ENCODE measurements around the gene MTHFR. TPM values are rescaled to one million over a fixed set of nuclear protein-coding genes. Genes with fewer than 3 reads are reported as not detected.

Gene MTHFR
- polyA plus RNA-seq, 1 experiment = 8.8 TPM

DNA sequence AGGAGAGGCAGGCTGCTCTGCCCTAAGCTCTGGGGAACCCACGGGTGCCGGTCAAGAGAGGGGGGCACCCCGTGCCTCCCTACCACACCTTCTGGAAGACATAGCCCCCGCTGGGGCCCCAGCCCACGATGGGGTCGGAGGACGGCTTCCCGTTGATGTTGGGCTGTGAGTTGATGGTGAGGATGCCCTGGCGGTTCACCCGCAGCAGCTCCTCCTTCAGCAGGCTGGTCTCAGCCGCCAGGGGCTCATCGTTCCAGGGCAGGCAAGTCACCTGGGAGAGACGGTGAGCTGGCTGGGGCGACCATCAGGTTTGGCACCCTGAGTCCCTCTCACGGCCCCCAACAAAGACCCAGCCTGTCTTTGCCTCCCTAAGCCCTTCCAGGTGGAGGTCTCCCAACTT is 11.9 kb downstream of the MTHFR start:
- Histone ChIP-seq H3K4me3 (ENCODE audit: low read depth, low read length) (no peak overlapping the region), H3K27ac (ENCODE audit: low read depth, low read length) (no peak overlapping the region), H3K27me3 (ENCODE audit: control insufficient read depth, insufficient read depth, low read length) (no peaks in the 10 kb centered on the region), H3K9me3 (ENCODE audit: control insufficient read depth, insufficient read depth, low read length) (no peaks in the 10 kb centered on the region)
- ChIA-PET POLR2A (interaction anchor here (2.7 kb wide), 1 partner anchor 10 kb away, joined by 7 read pairs; no protein-coding TSS in a partner anchor), CTCF (interaction anchor here (1.3 kb wide), 1 partner anchor 9 kb away, joined by 5 read pairs; no protein-coding TSS in a partner anchor)
- DNase-seq (ENCODE audit: low read depth, low spot score) = no peak
- TF ChIP-seq, protein P1, sequence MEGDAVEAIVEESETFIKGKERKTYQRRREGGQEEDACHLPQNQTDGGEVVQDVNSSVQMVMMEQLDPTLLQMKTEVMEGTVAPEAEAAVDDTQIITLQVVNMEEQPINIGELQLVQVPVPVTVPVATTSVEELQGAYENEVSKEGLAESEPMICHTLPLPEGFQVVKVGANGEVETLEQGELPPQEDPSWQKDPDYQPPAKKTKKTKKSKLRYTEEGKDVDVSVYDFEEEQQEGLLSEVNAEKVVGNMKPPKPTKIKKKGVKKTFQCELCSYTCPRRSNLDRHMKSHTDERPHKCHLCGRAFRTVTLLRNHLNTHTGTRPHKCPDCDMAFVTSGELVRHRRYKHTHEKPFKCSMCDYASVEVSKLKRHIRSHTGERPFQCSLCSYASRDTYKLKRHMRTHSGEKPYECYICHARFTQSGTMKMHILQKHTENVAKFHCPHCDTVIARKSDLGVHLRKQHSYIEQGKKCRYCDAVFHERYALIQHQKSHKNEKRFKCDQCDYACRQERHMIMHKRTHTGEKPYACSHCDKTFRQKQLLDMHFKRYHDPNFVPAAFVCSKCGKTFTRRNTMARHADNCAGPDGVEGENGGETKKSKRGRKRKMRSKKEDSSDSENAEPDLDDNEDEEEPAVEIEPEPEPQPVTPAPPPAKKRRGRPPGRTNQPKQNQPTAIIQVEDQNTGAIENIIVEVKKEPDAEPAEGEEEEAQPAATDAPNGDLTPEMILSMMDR (IDR thresholded peaks at IDR 0.05; ENCODE audit: low read depth, low read length) = no peak

DNA sequence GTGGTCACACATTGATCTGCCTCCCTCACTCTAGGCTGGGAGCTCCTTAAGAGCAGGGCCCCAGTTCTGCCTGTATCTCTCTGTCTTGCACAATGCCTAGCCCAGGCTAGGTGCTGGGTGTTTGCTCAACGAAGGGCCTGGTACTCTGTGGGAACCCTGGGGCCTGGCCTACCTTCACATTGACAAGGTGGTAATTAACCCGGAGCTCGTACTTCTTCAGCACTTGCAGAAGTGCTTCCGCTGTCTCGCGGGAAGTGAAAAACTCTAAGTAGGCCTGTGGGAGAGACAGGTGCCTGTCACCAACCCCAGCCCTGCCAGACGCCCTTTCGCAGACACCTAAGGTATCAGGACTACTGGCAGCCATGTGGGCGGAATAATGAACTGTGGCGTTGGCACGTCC is 13.7 kb downstream of the MTHFR start:
- TF ChIP-seq, protein P1 (IDR thresholded peaks at IDR 0.05; ENCODE audit: low read depth, low read length) = no peak
- Histone ChIP-seq H3K4me3 (ENCODE audit: low read depth, low read length) (no peak overlapping the region), H3K27me3 (ENCODE audit: control insufficient read depth, insufficient read depth, low read length) (no peaks in the 10 kb centered on the region), H3K27ac (ENCODE audit: low read depth, low read length) (no peak overlapping the region), H3K9me3 (ENCODE audit: control insufficient read depth, insufficient read depth, low read length) (no peaks in the 10 kb centered on the region; the same call in 1 of the 2 replicates)
- CTCF ChIA-PET = no interaction called here
- POLR2A ChIA-PET = interaction anchor here (2.7 kb wide), 1 partner anchor 12 kb away, joined by 7 read pairs; no protein-coding TSS in a partner anchor
- DNase-seq (ENCODE audit: low read depth, low spot score) = no peak

DNA sequence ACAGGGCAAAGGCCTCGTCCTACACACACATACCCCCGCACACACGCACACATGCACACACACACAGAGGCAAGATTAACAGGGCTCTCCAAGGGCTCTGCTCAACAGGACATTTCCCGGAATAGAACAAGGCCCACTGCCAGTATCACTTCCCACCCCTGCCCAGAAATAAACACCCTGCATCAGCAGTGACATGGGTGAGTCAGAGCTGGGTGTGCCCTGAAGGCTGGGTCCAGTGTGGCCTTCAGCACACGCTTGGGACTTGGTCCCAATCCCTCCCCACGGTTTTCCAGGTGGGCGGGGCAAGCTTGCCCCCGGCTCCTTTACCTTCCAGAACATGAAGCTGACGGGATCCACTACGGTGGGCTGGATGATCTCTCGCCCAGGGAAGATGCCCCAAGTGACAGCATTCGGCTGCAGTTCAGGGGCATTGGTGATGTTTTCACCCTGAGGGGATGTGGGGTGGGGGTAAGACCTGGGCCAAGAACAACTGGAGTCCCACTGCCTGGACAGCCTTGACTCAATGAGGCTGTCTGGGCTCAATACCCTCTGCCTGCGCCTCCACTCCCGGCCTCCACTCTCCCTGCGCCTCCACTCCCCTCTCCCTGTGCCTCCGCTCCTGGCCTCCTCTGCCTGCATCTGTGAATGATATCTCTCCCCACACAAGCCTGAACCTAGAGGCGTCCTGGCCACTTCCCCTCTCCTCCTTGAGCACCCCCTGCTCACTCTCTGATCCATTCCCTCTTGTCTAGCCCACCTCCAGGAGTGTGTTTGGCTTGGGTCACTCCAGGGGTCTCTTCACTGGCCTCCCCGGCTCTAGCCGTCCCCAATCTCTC is 14.7 kb downstream of the MTHFR start:
- POLR2A ChIA-PET = interaction anchor here (0.8 to 1.2 kb wide), 3 partner anchors 12 to 117 kb away, joined by 3 to 8 read pairs (median 6); partner anchors contain the start of genes CLCN6 and MTHFR
- Histone ChIP-seq H3K27ac (ENCODE audit: low read depth, low read length) (peak overlapping the region; percentile 47), H3K9me3 (ENCODE audit: control insufficient read depth, insufficient read depth, low read length) (no peaks in the 10 kb centered on the region; the same call in 1 of the 2 replicates), H3K4me3 (ENCODE audit: low read depth, low read length) (no peak overlapping the region), H3K27me3 (ENCODE audit: control insufficient read depth, insufficient read depth, low read length) (no peaks in the 10 kb centered on the region)
- peak; percentile 56 for DNase-seq (ENCODE audit: low read depth, low spot score)
- CTCF ChIA-PET = no interaction called here
- TF ChIP-seq, protein P1 (IDR thresholded peaks at IDR 0.05; ENCODE audit: low read depth, low read length) = no peak

DNA sequence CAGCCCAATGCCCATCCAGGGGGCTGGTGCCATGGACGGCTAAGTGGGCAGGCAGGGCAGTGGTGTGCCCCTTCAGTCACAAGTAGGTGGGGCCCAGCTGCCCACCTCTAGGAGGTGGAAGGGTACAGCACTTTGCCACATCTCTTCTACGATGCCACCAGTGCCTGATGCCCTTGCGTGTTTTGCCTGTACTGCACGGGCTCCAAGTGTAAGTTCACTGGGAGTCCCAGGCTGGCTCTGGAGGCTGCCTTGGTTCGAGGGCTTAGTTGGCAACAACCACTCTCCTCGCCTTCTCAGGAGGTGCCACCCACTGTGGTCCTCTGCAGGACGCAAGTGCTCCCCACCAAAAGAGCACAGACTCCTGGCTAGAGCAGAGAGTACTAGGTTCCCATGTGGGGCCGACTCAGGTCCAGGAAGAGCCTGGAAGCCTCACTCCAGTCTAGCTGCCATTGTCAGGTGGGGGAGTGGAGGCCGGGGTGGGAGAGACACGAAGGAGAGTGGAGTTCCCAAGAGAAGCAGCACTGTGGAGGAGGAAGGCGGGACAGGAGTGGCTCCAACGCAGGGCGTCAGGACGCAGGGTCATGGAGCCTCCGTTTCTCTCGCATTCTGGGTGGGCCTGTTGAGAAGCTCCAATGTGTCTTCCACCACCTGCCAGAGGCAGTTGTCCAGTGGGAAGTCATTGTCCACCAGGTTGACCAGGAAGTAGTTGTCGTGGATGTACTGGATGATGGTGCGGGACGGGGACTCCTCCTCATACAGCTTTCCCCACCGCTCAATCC is 15.5 kb downstream of the MTHFR start:
- H3K4me3 ChIP-seq (ENCODE audit: low read depth, low read length) = no peak overlapping the region

More for the DNA sequence above, 15.5 kb downstream of the MTHFR start:
- no peaks in the 10 kb centered on the region for H3K27me3 ChIP-seq (ENCODE audit: control insufficient read depth, insufficient read depth, low read length)
- no peaks in the 10 kb centered on the region; the same call in 1 of the 2 replicates for H3K9me3 ChIP-seq (ENCODE audit: control insufficient read depth, insufficient read depth, low read length)
- no peak for DNase-seq (ENCODE audit: low read depth, low spot score)
- peak overlapping the region; percentile 47 for H3K27ac ChIP-seq (ENCODE audit: low read depth, low read length)
- TF ChIP-seq, protein P1 (IDR thresholded peaks at IDR 0.05; ENCODE audit: low read depth, low read length) = no peak
- ChIA-PET POLR2A (interaction anchor here (0.8 to 1.2 kb wide), 3 partner anchors 13 to 118 kb away, joined by 3 to 8 read pairs (median 6); partner anchors contain the start of genes CLCN6 and MTHFR), CTCF (no interaction called here)
